Activated T-cell treated with anti-CD3 and anti-CD28 coated beads for 1 hour (primary cell): ENCODE data around the gene NUP85.
A peak's percentile ranks its signal among the peaks of the same experiment; 100 is the strongest.
"Not testable (repeated sequence)": the region's sequence is repeated elsewhere in the genome, so short reads cannot be mapped to it uniquely, and the experiment has no call there.

ENCODE experiments used
- DNase-seq: peaks from one replicate; pipeline ENCODE4 v3.0.0-alpha.2; 2020; ENCODE audit warnings: low read depth

The NUP85 gene

DNA sequence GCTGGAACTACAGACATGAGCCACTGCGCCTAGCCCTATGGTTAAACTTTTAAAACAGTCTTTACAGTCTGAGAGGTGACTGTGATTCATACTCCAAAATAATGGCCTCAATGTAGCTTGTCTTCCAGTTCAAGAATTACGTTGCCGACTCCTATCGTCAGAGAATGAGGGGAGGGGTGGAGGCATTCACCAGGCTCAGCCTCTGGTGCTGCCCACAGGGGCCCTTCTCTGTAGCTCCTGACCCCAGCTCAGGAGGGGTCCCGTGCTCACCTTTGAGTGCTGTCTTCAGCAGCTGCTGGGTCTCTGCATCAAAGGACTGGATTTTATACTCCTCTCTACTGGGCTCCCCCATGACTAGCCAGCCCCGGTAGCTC lies 64.4 kb downstream of the NUP85 start:
- no peak for DNase-seq

GRCh38 chr17:75270218-75270965 lies 64.9 kb downstream of the NUP85 start:
- DNase-seq: peak; percentile 32

- no peak for DNase-seq
These were observed 65.4 kb downstream of the NUP85 start, which contains the start of gene MIF4GD for GRCh38 chr17:75270966-75271232. Gene MIF4GD, minus strand, starts transcription at chr17:75271231. Its CDS starts 1,036 bp downstream, at chr17:75270195.

DNA sequence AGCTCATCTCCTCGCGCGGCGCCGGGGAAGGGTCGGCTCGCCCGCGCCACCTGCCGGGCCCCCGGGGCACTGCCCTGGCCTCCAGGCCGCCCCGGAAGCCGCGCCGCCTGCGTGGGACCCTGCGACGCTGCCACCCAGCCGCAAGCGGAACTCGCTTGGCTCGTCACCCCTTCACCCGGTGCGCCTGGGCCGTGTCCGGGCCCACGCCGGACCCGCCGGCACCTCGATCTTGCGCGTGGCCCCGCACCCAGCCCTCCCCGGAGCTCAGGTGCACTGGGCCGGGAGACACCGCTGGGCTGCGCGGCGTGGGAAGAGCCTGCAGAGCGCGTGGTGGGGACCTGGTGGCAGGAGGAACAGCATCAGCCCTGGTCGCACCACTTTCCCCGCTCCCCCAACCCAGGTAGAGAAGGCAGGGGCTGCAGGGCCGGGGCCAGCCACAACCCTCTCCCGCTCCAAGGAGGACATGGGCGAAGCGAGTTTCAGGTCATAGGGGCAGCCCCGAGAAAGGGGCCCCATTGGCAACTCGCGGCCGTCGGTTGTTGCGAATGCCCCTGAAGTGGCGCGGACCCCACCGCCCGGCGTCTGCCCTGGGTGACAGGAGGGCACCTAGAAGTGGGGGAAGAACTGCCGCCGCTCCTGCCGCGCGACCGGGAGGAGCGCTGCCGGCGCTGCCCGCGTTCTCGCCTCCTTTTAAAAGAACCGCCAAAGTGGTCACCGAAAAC lies 65.9 kb downstream of the NUP85 start:
- peak; percentile 80 for DNase-seq

- no peak for DNase-seq
These were observed 66.7 kb downstream of the NUP85 start for GRCh38 chr17:75271955-75272847.

DNA sequence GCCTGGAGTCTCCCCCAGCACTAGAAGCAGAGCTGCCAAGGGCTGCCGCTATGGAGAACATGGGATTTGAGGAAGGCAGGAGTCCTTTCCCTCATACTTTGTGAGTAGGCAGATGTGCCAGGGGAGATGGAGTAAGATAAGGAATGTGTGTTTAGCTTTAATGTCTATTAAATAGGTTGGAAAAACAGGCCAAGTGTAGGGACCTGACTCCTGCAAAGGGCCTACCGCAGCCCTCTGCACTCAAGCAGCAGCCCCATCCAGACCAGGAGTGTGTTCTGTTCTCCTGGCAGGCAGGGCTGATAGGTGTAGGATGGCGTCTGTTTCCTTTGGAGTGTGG lies 67.3 kb downstream of the NUP85 start:
- no peak for DNase-seq

DNA sequence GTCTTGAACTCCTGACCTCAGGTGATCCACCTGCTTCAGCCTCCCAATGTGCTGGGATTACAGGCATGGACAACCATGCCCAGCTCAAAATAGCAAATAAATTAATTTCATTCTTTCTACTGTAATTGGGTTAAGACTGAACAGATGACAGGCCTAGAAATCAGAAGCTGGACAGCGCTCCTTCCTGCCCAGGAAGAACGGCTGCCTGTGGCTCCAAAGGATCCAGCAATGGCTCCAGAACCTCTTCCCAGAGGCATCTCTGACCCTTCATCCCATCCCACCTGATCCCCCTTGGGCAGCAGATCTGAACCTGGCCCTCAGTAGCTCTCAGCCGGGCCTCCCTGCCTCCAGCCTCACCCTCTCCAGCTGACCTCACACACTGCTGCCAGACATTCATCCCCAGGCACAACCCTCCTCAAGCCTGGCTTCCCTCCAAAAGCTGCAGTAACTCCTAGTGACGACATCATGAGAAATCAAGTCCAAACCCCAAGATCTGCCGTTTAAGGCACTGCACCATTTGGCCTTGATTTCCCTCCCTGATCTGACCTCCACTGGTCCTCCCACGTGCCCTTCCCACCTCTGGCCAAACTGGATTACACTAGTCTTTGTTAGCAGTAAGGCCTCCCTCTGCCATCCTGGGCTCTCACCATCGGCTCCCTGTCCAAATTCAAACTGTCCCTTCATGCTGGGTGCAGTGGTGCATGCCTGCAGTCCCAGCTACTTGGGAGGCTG lies 68.7 kb downstream of the NUP85 start:
- no peak for DNase-seq

- no peak for DNase-seq
These were observed 72.2 kb downstream of the NUP85 start for GRCh38 chr17:75277664-75278071.

DNA sequence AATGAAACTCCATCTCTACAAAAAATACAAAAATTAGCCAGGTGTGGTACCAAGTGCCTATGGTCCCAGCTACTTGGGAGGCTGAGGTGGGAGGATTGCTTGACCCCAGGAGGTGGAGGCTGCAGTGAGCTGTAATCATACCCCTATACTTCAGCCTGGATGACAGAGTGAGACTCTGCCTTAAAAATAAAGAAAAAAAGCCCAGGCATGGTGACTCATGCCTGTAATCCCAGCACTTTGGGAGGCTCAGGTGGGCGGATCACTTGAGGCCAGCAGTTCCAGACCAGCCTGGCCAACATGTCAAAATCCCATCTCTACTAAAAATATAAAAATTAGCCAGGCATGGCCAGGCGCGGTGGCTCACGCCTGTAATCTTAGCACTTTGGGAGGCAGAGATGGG lies 74.7 kb downstream of the NUP85 start:
- not testable (repeated sequence) for DNase-seq

DNA sequence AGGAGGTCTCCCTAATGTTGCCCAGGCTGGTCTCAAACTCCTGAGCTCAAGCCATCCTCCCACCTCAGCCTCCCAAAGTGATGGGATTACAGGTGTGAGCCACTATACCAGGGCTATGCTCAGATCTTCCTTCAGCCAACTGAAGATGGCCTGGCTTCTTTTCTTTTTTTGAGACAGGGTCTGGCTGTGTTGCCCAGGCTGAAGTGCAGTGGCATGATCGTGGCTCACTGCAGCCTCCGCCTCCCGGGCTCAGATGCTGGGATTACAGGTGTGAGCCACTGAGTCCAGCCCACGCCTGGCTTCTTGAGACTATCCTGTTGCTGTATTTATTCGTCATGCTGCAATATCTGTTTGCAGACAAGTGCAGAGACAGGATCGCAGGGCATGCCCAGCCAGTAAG lies 79.6 kb downstream of the NUP85 start:
- DNase-seq: no peak
